Gastroesophageal sphincter (tissue), 4 donors: ENCODE measurements around the gene C1orf35. TPM values are rescaled to one million over a fixed set of nuclear protein-coding genes. Genes with fewer than 3 reads are reported as not detected.

Experiments
- ATAC-seq: fragments of 150-250 bp; one replicate; pipeline ENCODE4 v1.9.1; 2016; ENCODE audit warnings: mild to moderate bottlenecking, moderate library complexity
- H3K27ac ChIP-seq, 4 donors: fragments of 200-600 bp; sonication (generic) in 3 of 4; 1 replicate in 3 of 4; 2 replicates in 1 of 4; pipeline ENCODE4 v1.5.1; 2016 to 2019
- H3K27me3 ChIP-seq: fragments of 200-600 bp; sonication (generic); one replicate; pipeline ENCODE4 v1.5.1; 2019
- H3K36me3 ChIP-seq, 2 donors: fragments of 200-600 bp; sonication (generic); one replicate each; pipeline ENCODE4 v1.5.1; 2019; ENCODE audit warnings: control low read depth in 1 of 2
- H3K4me1 ChIP-seq, 3 donors: fragments of 200-600 bp; sonication (generic); 1 replicate in 2 of 3; 2 replicates in 1 of 3; pipeline ENCODE4 v1.5.1; 2016 to 2019; ENCODE audit warnings: control low read depth in 2 of 3
- H3K4me3 ChIP-seq, 2 donors: fragments of 200-600 bp; sonication (generic); one replicate each; pipeline ENCODE4 v1.5.1; 2019; ENCODE audit warnings: mild to moderate bottlenecking in 1 of 2, moderate library complexity in 1 of 2
- H3K9me3 ChIP-seq, 3 donors: fragments of 200-600 bp; sonication (generic); one replicate each; pipeline ENCODE4 v1.5.1; 2017 to 2019; ENCODE audit warnings: control low read depth in 2 of 3
- CTCF ChIP-seq, 4 experiments: fragments of 200-600 bp in 2 of 4; fragments of 450-650 bp in 2 of 4; sonication (generic) in 1 of 4; IDR thresholded peaks; one replicate each; pipeline ENCODE4 v1.5.1; 2017 to 2019; ENCODE audit warnings: antibody characterized with exemption in 4 of 4, mild to moderate bottlenecking in 2 of 4, moderate library complexity in 2 of 4
- EP300 ChIP-seq: sonication (generic); formaldehyde crosslinking; IDR thresholded peaks from one replicate; pipeline ENCODE4 v1.6.1; 2017; ENCODE audit warnings: antibody characterized with exemption, mild to moderate bottlenecking
- POLR2A ChIP-seq, 2 donors: fragments of 450-650 bp; IDR thresholded peaks; one replicate each; pipeline ENCODE4 v1.6.1; 2017; ENCODE audit warnings: antibody characterized with exemption in 2 of 2, mild to moderate bottlenecking in 2 of 2, moderate library complexity in 1 of 2
- POLR2AphosphoS5 ChIP-seq: sonication (generic); formaldehyde crosslinking; IDR thresholded peaks from one replicate; pipeline ENCODE4 v1.6.1; 2017; ENCODE audit warnings: antibody characterized with exemption
- WGBS, 2 donors: methylation state at CpG; one replicate each; pipeline ENCODE4 v1.1.5; 2018; ENCODE audit warnings: low coverage in 1 of 2; 5-methylcytosine and 5-hydroxymethylcytosine counted together
- total RNA-seq, 4 donors: library from RNA; depleted of rRNA; stranded (reverse); fragments of >200 nt; gene quantifications; one replicate each; pipeline ENCODE4 v1.1.0, GENCODE V29; 2016

Gene C1orf35
- total RNA-seq, 4 donors from 2014 or later = 11.6 to 16.0 (median 14.6) TPM

DNA sequence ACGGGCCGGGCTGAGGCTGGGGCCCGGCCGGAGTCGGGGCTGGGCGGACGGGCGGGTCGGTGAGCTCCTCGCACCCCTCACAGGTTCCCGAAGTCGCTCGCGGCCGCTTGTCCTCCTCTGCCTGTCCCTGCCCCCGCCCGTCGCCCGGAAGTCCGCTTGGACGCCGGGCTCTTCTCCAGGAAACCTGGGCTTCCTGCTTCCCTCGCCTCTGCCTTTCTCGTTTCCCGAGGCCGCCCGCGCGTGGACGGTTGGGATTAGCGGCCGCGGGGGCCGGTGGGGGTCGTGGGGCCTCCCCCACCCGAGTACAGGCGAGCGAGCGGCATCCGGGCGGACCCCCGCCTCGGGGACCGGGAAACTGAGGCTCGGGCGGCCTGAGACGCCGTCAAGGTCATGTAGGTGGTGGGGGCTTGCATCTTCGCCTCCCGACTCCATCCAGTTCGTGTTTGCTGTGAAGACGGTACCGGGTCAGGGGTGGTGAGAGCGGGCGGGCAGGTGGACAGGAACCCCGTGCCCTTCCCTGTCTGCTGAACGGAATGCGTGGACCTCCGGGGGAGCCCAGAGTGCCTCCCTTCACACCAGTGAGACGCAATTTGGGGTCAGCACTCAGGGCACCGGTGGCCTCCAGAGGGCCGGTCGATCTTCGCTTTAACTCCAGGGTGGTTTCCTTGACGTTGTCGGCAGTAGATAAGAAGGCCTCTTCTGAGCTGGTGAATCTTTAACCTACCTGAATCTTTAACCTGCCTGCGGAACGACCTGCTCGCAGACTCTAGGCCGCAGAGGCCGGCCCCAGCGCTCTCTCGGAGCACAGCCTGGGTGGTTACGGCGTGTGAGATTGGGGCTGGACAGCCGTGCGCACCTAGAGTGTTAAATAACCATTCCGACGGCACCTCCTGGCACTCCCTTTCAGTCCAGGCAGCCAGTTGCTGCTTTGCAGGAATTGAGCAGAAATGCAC lies 19.9 kb downstream of the C1orf35 start:
- peaks cover 5 to 64% (median 47%) of the 10 kb centered on the region in 3 donors for H3K4me1 ChIP-seq

DNA sequence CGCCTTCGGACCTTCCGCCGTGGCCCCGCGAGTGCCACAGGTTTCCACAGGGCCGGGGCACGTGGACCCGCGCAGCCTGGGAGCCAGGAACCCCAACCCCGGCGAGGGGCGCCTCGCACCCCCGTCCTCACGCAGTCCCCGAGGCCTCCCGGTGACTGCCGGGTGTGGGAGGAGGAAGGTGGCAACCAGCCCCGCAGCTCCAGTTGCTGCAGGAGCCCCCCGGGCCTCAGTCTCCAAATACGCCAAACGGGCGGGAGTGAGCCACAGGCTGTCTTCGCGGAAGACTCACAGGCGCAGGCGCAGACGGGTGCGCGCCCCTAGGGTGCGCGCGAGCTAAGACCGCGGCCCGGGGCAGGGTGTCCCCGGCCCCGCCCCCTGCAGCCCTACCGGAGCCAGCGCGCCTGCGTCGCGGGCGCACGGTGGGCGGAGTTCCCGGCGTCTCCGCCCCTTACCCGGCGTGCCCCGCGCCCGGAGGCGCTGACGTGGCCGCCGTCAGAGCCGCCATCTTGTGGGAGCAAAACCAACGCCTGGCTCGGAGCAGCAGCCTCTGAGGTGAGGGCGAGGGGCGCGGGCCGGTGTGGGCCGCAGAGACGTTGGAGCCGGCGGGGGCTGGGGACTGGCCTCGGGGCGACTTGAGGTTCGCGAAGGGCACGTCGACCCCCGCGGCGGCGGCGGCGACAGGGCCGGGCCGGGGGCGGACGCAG lies 20.8 kb downstream of the C1orf35 start, which contains the start of gene ARF1:
TSS of gene ARF1 (plus strand) at position 495 of the 704 bp plus-strand sequence. CDS start 14,407 bp downstream, outside the sequence.
- no peaks in the 10 kb centered on the region for H3K36me3 ChIP-seq
- H3K4me3 ChIP-seq = peak within 1 kb of the TSS; percentile 89 to 99
- H3K27ac ChIP-seq = peak within 1 kb of the TSS; percentile 89 to 100 (median 98)
- WGBS, 2 donors = no CpG with 5 or more reads among the region's 87 CpGs
- H3K4me1 ChIP-seq = peaks cover 5 to 60% (median 39%) of the 10 kb centered on the region in 3 donors
- H3K27me3 ChIP-seq = no peaks in the 10 kb centered on the region
- H3K9me3 ChIP-seq = no peaks in the 10 kb centered on the region
- peak; percentile 92 for TF ChIP-seq POLR2AphosphoS5
- TF ChIP-seq CTCF (IDR thresholded peaks at IDR 0.05) = peak in 2 of 4 experiments; percentile 40 to 48
- TF ChIP-seq EP300 = no peak
- peak; percentile 87 to 89 for TF ChIP-seq POLR2A (IDR thresholded peaks at IDR 0.05)
- peak; percentile 95 for ATAC-seq

More for the DNA sequence above, 19.9 kb downstream of the C1orf35 start:
- Histone ChIP-seq H3K9me3 (no peaks in the 10 kb centered on the region), H3K36me3 (no peaks in the 10 kb centered on the region), H3K27me3 (no peaks in the 10 kb centered on the region), H3K27ac (peak overlapping the region; percentile 89 to 100 (median 98)), H3K4me3 (peak overlapping the region; percentile 89 to 99)
- WGBS, 2 donors = 0% methylated on average over 14 of the region's 79 CpGs; no CpG with 5 or more reads in 1 of the 2 donors
- ATAC-seq = peak; percentile 19
- TF ChIP-seq CTCF (IDR thresholded peaks at IDR 0.05) (no peak), POLR2A (IDR thresholded peaks at IDR 0.05) (no peak), POLR2AphosphoS5 (no peak), EP300 (no peak)

DNA sequence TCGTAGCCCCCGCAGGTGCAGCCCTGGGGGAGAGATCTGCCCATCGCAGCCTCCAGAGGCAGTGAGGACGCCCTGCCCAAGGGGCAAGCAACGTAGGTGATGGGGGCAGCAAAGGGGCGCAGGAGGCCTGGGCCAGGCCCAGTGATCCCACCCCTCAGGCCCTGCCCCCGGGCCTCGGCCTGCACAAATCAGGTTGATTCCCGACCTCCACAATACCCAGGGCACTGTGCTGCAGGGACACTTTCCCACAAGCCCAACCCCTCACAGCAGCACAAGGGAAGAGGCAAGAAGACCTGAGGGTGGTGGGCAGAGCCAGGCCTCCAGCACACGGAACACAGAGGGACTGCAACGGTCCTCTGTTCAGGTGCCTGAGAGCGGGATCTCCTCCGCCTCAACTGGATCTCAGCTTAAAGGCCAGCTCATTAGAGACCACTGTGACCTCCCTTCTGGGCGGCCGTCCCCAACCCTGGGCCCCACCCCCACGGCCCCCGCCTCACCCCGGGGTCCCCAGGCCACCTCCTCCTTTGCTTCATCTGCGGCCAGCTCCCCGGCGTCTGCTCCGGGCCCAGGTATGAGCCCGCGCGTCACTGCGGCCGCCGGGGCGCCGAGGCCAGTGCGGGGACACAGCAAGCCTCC lies 21.4 kb downstream of the C1orf35 start:
- no peaks in the 10 kb centered on the region for H3K9me3 ChIP-seq
- ATAC-seq = peak; percentile 19
- H3K36me3 ChIP-seq = no peaks in the 10 kb centered on the region
- H3K27me3 ChIP-seq = no peaks in the 10 kb centered on the region
- no peak for TF ChIP-seq POLR2A (IDR thresholded peaks at IDR 0.05)
- no peak for TF ChIP-seq POLR2AphosphoS5
- no peak for TF ChIP-seq EP300
- TF ChIP-seq CTCF (IDR thresholded peaks at IDR 0.05) = no peak
- WGBS, 2 donors = 90% methylated on average over 2 of the region's 31 CpGs; no CpG with 5 or more reads in 1 of the 2 donors
- H3K4me3 ChIP-seq = peak overlapping the region; percentile 89 to 99
- H3K27ac ChIP-seq = peak overlapping the region; percentile 14 to 100 (median 94)
- H3K4me1 ChIP-seq = peaks cover 5 to 54% (median 33%) of the 10 kb centered on the region in 3 donors

GRCh38 chr1:228081144-228081543 lies 22.0 kb downstream of the C1orf35 start:
- no peak for ATAC-seq
- H3K27ac ChIP-seq = peak overlapping the region in 1 of 4 donors; percentile 100
- peaks cover 5 to 48% (median 27%) of the 10 kb centered on the region in 3 donors for H3K4me1 ChIP-seq

More at GRCh38 chr1:228081144-228081543, 22.0 kb downstream of the C1orf35 start:
- no peak for TF ChIP-seq POLR2AphosphoS5
- TF ChIP-seq CTCF (IDR thresholded peaks at IDR 0.05) = no peak
- TF ChIP-seq POLR2A (IDR thresholded peaks at IDR 0.05) = no peak
- no peak for TF ChIP-seq EP300
- Histone ChIP-seq H3K27me3 (no peaks in the 10 kb centered on the region), H3K36me3 (no peaks in the 10 kb centered on the region), H3K9me3 (no peaks in the 10 kb centered on the region), H3K4me3 (peak overlapping the region in 1 of 2 donors; percentile 99)
- WGBS, 2 donors = 86% methylated on average over 6 of the region's 7 CpGs; no CpG with 5 or more reads in 1 of the 2 donors
